ENCODE measurements around the gene CYFIP2.

CYFIP2 gene

GRCh38 chr5:157259699-157260098, 6.2 kb upstream of the CYFIP2 start:
- DNase-seq = peak; percentile 71

GRCh38 chr5:157263496-157264090, 2.3 kb upstream of the CYFIP2 start:
- DNase-seq = no peak

GRCh38 chr5:157266286-157267007, 524 bp downstream of the CYFIP2 start:
- DNase-seq = no peak

GRCh38 chr5:157267025-157267424, 1.1 kb downstream of the CYFIP2 start:
- no peak for DNase-seq

- no peak for DNase-seq
Observed at GRCh38 chr5:157267761-157268480, 2.0 kb downstream of the CYFIP2 start.

GRCh38 chr5:157269165-157269671, 3.3 kb downstream of the CYFIP2 start:
- no peak for DNase-seq

GRCh38 chr5:157269761-157270272, 3.9 kb downstream of the CYFIP2 start:
- DNase-seq = peak; percentile 67

GRCh38 chr5:157270771-157271170, 4.8 kb downstream of the CYFIP2 start:
- DNase-seq = no peak

- DNase-seq = peak; percentile 96
Observed at GRCh38 chr5:157271740-157272271, 5.9 kb downstream of the CYFIP2 start.

- DNase-seq = peak; percentile 77
Observed at GRCh38 chr5:157273131-157273556, 7.2 kb downstream of the CYFIP2 start.

- no peak for DNase-seq
Observed at GRCh38 chr5:157275403-157275802, 9.5 kb downstream of the CYFIP2 start.

- DNase-seq = no peak
Observed at GRCh38 chr5:157278319-157279037, 12.6 kb downstream of the CYFIP2 start.

- no peak for DNase-seq
Observed at GRCh38 chr5:157279605-157280239, 13.8 kb downstream of the CYFIP2 start.

- DNase-seq = no peak
Observed at GRCh38 chr5:157280927-157281326, 15.0 kb downstream of the CYFIP2 start.

- no peak for DNase-seq
Observed at GRCh38 chr5:157282150-157282549, 16.2 kb downstream of the CYFIP2 start.

GRCh38 chr5:157283434-157283833, 17.5 kb downstream of the CYFIP2 start:
- no peak for DNase-seq

- no peak for DNase-seq
Observed at GRCh38 chr5:157284458-157285212, 18.7 kb downstream of the CYFIP2 start.

- no peak for DNase-seq
Observed at GRCh38 chr5:157285310-157286035, 19.6 kb downstream of the CYFIP2 start.

- no peak for DNase-seq
Observed at GRCh38 chr5:157286761-157287211, 20.9 kb downstream of the CYFIP2 start.

- DNase-seq = no peak
Observed at GRCh38 chr5:157288405-157289163, 22.7 kb downstream of the CYFIP2 start.
